LNCAP (cell line): ENCODE results near the gene MDM4.

Source experiments
- CTCF ChIP-seq: fragments of 450-650 bp; IDR thresholded peaks from 2 replicates; pipeline ENCODE4 v1.5.1; 2017; ENCODE audit warnings: mild to moderate bottlenecking

Gene MDM4

GRCh38 chr1:204495078-204495753 is 21.0 kb upstream of the MDM4 start:
- TF ChIP-seq CTCF = no peak

- TF ChIP-seq CTCF = no peak
These were observed 20.4 kb upstream of the MDM4 start for GRCh38 chr1:204495777-204496176.

GRCh38 chr1:204498981-204499380 is 17.2 kb upstream of the MDM4 start:
- no peak for TF ChIP-seq CTCF

- no peak for TF ChIP-seq CTCF
These were observed 16.4 kb upstream of the MDM4 start for GRCh38 chr1:204499511-204500468.

- no peak for TF ChIP-seq CTCF
These were observed 14.0 kb upstream of the MDM4 start for GRCh38 chr1:204502241-204502640.

GRCh38 chr1:204503122-204503912 is 12.9 kb upstream of the MDM4 start:
- TF ChIP-seq CTCF = peak; percentile 79

GRCh38 chr1:204503913-204504519 is 12.2 kb upstream of the MDM4 start:
- TF ChIP-seq CTCF = no peak
